Measurements from ENCODE around the gene HSP90B1.

- TF ChIP-seq CTCF (conservative IDR thresholded peaks at IDR 0.05; ENCODE audit: low read depth, low read length) (no peak), EZH2 (IDR thresholded peaks at IDR 0.05; ENCODE audit: borderline replicate concordance, low read depth, low read length, poor library complexity, severe bottlenecking) (no peak)
Observed at GRCh38 chr12:103928682-103929045, 1.5 kb upstream of the HSP90B1 start.

All from A673 (cell line).